Measurements from ENCODE around the gene IL1RAPL2. TPM values are rescaled to one million over a fixed set of nuclear protein-coding genes. Genes with fewer than 3 reads are reported as not detected.

IL1RAPL2 gene
- polyA plus RNA-seq, 1 of the 3 experiments (the other 2 are of a cell fraction) = 0.13 TPM

DNA sequence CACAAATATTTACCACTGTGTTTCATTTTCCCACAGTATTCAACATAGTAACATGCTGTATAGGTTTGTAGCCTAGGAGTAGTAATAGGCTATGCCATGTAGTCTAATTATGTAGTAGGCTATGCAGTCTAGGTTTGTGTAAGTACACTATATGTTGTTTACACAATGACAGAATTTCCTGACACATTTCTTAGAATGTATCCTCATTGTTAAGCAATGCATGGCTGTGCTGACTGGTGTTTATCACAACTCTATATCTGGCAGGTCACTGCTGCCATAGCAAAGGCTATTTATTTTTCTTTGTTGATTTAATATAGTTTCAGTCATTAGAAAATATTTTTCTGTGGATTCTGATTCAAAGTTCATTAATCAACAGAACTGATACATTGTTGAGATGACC is 762.8 kb downstream of the IL1RAPL2 start:
- no peaks in the 10 kb centered on the region for H3K36me3 ChIP-seq (replicated peaks in 1 of 2; ENCODE audit: control insufficient read depth in 1 of 2, insufficient read depth in 2 of 2, low read length in 1 of 2)
- ChIA-PET POLR2A (no interaction called here), CTCF (no interaction called here)
- H3K27me3 ChIP-seq (ENCODE audit: insufficient read depth) = no peaks in the 10 kb centered on the region
- no peak for TF ChIP-seq CHD2 (IDR thresholded peaks at IDR 0.05; ENCODE audit: low read length, partially characterized antibody)
- no peak for TF ChIP-seq SIN3A (IDR thresholded peaks at IDR 0.05; ENCODE audit: borderline replicate concordance, low read depth, low read length)
- TF ChIP-seq FOXM1 (IDR thresholded peaks at IDR 0.05; ENCODE audit: low read depth) = no peak
- TF ChIP-seq, protein P1, sequence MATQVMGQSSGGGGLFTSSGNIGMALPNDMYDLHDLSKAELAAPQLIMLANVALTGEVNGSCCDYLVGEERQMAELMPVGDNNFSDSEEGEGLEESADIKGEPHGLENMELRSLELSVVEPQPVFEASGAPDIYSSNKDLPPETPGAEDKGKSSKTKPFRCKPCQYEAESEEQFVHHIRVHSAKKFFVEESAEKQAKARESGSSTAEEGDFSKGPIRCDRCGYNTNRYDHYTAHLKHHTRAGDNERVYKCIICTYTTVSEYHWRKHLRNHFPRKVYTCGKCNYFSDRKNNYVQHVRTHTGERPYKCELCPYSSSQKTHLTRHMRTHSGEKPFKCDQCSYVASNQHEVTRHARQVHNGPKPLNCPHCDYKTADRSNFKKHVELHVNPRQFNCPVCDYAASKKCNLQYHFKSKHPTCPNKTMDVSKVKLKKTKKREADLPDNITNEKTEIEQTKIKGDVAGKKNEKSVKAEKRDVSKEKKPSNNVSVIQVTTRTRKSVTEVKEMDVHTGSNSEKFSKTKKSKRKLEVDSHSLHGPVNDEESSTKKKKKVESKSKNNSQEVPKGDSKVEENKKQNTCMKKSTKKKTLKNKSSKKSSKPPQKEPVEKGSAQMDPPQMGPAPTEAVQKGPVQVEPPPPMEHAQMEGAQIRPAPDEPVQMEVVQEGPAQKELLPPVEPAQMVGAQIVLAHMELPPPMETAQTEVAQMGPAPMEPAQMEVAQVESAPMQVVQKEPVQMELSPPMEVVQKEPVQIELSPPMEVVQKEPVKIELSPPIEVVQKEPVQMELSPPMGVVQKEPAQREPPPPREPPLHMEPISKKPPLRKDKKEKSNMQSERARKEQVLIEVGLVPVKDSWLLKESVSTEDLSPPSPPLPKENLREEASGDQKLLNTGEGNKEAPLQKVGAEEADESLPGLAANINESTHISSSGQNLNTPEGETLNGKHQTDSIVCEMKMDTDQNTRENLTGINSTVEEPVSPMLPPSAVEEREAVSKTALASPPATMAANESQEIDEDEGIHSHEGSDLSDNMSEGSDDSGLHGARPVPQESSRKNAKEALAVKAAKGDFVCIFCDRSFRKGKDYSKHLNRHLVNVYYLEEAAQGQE (IDR thresholded peaks at IDR 0.05; ENCODE audit: low read depth, low read length) = no peak
- no peaks in the 10 kb centered on the region for H3K79me2 ChIP-seq (ENCODE audit: insufficient read depth)
- no peak for DNase-seq
- no peak overlapping the region for H3K27ac ChIP-seq (ENCODE audit: low read depth in 2 of 2, low read length in 1 of 2)
- H4K20me1 ChIP-seq (ENCODE audit: insufficient read depth) = no peaks in the 10 kb centered on the region
- 0 out of 2 replicates have a peak, but pooled peaks cover 2% of the 10 kb centered on the region for H3K9me3 ChIP-seq
- no peak overlapping the region for H3K4me3 ChIP-seq (ENCODE audit: low read depth in 2 of 2, low read length in 1 of 2)
- H2AFZ ChIP-seq (ENCODE audit: low read depth) = no peak overlapping the region
- H3K9me2 ChIP-seq = no peaks in the 10 kb centered on the region
- H3K4me1 ChIP-seq (ENCODE audit: control insufficient read depth in 1 of 2, insufficient read depth in 2 of 2, low read depth in 1 of 2, low read length in 1 of 2) = no peaks in the 10 kb centered on the region
- H3F3A ChIP-seq (replicated peaks; ENCODE audit: insufficient read depth) = no peaks in the 10 kb centered on the region
- no peak overlapping the region for H3K9ac ChIP-seq
- H3K4me2 ChIP-seq = no peak overlapping the region

DNA sequence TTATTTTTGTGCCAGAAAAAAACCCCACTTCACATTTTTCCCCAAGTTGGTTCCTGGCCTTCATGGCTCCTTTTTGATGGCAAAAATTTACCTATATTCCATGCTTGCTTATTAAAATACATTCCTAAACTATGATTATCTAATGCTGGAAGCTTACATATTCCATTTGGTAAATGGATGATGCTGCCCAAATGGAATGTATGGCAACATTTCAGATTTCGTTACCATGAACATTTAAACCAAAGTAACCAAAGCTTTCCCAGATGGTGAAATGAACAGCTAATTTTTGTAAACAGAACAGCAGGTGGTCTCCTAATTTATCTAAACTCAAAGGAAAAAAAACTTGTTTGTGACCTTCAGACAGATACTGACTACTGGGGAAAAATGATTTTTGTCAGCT is 765.2 kb downstream of the IL1RAPL2 start:
- Histone ChIP-seq H3K79me2 (ENCODE audit: insufficient read depth) (no peaks in the 10 kb centered on the region), H3K9me3 (no peaks in the 10 kb centered on the region), H3K36me3 (replicated peaks in 1 of 2; ENCODE audit: control insufficient read depth in 1 of 2, insufficient read depth in 2 of 2, low read length in 1 of 2) (no peaks in the 10 kb centered on the region), H4K20me1 (ENCODE audit: insufficient read depth) (no peaks in the 10 kb centered on the region), H3K4me2 (no peak overlapping the region), H3K27me3 (ENCODE audit: insufficient read depth) (no peaks in the 10 kb centered on the region), H3K9me2 (no peaks in the 10 kb centered on the region), H3F3A (replicated peaks; ENCODE audit: insufficient read depth) (no peaks in the 10 kb centered on the region), H3K4me3 (ENCODE audit: low read depth in 2 of 2, low read length in 1 of 2) (no peak overlapping the region), H3K4me1 (ENCODE audit: control insufficient read depth in 1 of 2, insufficient read depth in 2 of 2, low read depth in 1 of 2, low read length in 1 of 2) (no peaks in the 10 kb centered on the region), H3K9ac (no peak overlapping the region), H3K27ac (ENCODE audit: low read depth in 2 of 2, low read length in 1 of 2) (no peak overlapping the region), H2AFZ (ENCODE audit: low read depth) (no peak overlapping the region)
- POLR2A ChIA-PET = no interaction called here
- TF ChIP-seq, protein P2, sequence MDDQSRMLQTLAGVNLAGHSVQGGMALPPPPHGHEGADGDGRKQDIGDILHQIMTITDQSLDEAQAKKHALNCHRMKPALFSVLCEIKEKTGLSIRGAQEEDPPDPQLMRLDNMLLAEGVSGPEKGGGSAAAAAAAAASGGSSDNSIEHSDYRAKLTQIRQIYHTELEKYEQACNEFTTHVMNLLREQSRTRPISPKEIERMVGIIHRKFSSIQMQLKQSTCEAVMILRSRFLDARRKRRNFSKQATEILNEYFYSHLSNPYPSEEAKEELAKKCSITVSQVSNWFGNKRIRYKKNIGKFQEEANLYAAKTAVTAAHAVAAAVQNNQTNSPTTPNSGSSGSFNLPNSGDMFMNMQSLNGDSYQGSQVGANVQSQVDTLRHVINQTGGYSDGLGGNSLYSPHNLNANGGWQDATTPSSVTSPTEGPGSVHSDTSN (IDR thresholded peaks at IDR 0.05) = no peak
- TF ChIP-seq FOXJ3 (CRISPR knock-in tag; IDR thresholded peaks at IDR 0.05) (no peak), FOSL2 (IDR thresholded peaks at IDR 0.05; ENCODE audit: borderline replicate concordance, low read depth) (no peak), ELF1 (IDR thresholded peaks at IDR 0.05) (no peak), MEF2A (IDR thresholded peaks at IDR 0.05; ENCODE audit: borderline replicate concordance, low read depth) (no peak), MXI1 (IDR thresholded peaks at IDR 0.05; ENCODE audit: low read depth, low read length) (no peak), SMC3 (IDR thresholded peaks at IDR 0.05; ENCODE audit: low read depth, low read length) (no peak), NRF1 (IDR thresholded peaks at IDR 0.05; ENCODE audit: low read depth, low read length) (no peak), JUND (IDR thresholded peaks at IDR 0.05) (no peak), NFIC (IDR thresholded peaks at IDR 0.05; ENCODE audit: borderline replicate concordance) (no peak), YY1 (IDR thresholded peaks at IDR 0.05; ENCODE audit: low read depth) (no peak)
- TF ChIP-seq, protein P3, sequence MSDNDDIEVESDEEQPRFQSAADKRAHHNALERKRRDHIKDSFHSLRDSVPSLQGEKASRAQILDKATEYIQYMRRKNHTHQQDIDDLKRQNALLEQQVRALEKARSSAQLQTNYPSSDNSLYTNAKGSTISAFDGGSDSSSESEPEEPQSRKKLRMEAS (IDR thresholded peaks at IDR 0.05; ENCODE audit: low read depth) = no peak
- TF ChIP-seq, protein P4, sequence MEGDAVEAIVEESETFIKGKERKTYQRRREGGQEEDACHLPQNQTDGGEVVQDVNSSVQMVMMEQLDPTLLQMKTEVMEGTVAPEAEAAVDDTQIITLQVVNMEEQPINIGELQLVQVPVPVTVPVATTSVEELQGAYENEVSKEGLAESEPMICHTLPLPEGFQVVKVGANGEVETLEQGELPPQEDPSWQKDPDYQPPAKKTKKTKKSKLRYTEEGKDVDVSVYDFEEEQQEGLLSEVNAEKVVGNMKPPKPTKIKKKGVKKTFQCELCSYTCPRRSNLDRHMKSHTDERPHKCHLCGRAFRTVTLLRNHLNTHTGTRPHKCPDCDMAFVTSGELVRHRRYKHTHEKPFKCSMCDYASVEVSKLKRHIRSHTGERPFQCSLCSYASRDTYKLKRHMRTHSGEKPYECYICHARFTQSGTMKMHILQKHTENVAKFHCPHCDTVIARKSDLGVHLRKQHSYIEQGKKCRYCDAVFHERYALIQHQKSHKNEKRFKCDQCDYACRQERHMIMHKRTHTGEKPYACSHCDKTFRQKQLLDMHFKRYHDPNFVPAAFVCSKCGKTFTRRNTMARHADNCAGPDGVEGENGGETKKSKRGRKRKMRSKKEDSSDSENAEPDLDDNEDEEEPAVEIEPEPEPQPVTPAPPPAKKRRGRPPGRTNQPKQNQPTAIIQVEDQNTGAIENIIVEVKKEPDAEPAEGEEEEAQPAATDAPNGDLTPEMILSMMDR (IDR thresholded peaks at IDR 0.05) = no peak
- TF ChIP-seq, protein P5, sequence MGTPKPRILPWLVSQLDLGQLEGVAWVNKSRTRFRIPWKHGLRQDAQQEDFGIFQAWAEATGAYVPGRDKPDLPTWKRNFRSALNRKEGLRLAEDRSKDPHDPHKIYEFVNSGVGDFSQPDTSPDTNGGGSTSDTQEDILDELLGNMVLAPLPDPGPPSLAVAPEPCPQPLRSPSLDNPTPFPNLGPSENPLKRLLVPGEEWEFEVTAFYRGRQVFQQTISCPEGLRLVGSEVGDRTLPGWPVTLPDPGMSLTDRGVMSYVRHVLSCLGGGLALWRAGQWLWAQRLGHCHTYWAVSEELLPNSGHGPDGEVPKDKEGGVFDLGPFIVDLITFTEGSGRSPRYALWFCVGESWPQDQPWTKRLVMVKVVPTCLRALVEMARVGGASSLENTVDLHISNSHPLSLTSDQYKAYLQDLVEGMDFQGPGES (IDR thresholded peaks at IDR 0.05; ENCODE audit: low read depth, low read length) = no peak
- DNase-seq = no peak
- CTCF ChIA-PET = no interaction called here
- WGBS (ENCODE audit: low lambda C conversion rate) = 0% methylated on average over 1 of the region's 1 CpG

Measured in SK-N-SH (cell line).